ENCODE measurements around the gene FAM200B.

Gene FAM200B

GRCh38 chr4:15681372-15682241, at the start of gene FAM200B:
FAM200B (plus strand) TSS chr4:15681827; CDS start chr4:15686978, 5,151 bp downstream.
- peak; percentile 93 for DNase-seq

- no peak for DNase-seq
These were observed 44.8 kb upstream of the FAM200B start for GRCh38 chr4:15636818-15637217.

- DNase-seq, result no peak
These were observed 43.2 kb upstream of the FAM200B start for GRCh38 chr4:15638418-15638817.

GRCh38 chr4:15648600-15648999, 33.0 kb upstream of the FAM200B start:
- DNase-seq, result no peak

GRCh38 chr4:15649914-15650545, 31.6 kb upstream of the FAM200B start:
- peak; percentile 43 for DNase-seq

- no peak for DNase-seq
These were observed 30.0 kb upstream of the FAM200B start for GRCh38 chr4:15651676-15652075.

- DNase-seq, result no peak
These were observed 29.4 kb upstream of the FAM200B start for GRCh38 chr4:15652191-15652590.

GRCh38 chr4:15652841-15653240, 28.8 kb upstream of the FAM200B start:
- DNase-seq, result no peak

- no peak for DNase-seq
These were observed 28.2 kb upstream of the FAM200B start for GRCh38 chr4:15653420-15653819.

- DNase-seq, result no peak
These were observed 27.6 kb upstream of the FAM200B start for GRCh38 chr4:15653864-15654592.

- DNase-seq, result no peak
These were observed 26.9 kb upstream of the FAM200B start for GRCh38 chr4:15654593-15655222.

GRCh38 chr4:15655223-15656037, 26.2 kb upstream of the FAM200B start, which contains the start of gene FBXL5:
FBXL5 (minus strand) TSS chr4:15655357; CDS start chr4:15655287, 70 bp downstream.
- peak; percentile 38 for DNase-seq

- no peak for DNase-seq
These were observed 25.6 kb upstream of the FAM200B start for GRCh38 chr4:15656038-15656470.

GRCh38 chr4:15657366-15657765, 24.3 kb upstream of the FAM200B start:
- no peak for DNase-seq

GRCh38 chr4:15658136-15658770, 23.4 kb upstream of the FAM200B start:
- no peak for DNase-seq

GRCh38 chr4:15658781-15659180, 22.8 kb upstream of the FAM200B start:
- no peak for DNase-seq

- no peak for DNase-seq
These were observed 21.7 kb upstream of the FAM200B start for GRCh38 chr4:15659768-15660570.

- DNase-seq, result no peak
These were observed 15.8 kb upstream of the FAM200B start for GRCh38 chr4:15665753-15666365.

GRCh38 chr4:15667006-15667405, 14.6 kb upstream of the FAM200B start:
- no peak for DNase-seq

Measured in NCI-H446 treated with DMSO at 0.1 percent for 48 hours (cell line).